IMR-90 (cell line): ENCODE results near the gene CTNNA2. TPM values are rescaled to one million over a fixed set of nuclear protein-coding genes. Genes with fewer than 3 reads are reported as not detected.
A peak's percentile ranks its signal among the peaks of the same experiment; 100 is the strongest.

ENCODE experiments used
- ATAC-seq: fragments of 200-7000 bp; cut with Tn5 transposase; 2 replicates; pipeline ENCODE4 v1.9.1; 2020; ENCODE audit warnings: low read depth, mild to moderate bottlenecking, moderate library complexity
- BruUV-seq: library from RNA; stranded (reverse); fragments of 400-500 nt; replicated peaks from 2 replicates; lab custom pipeline; 2021; lab: Mats Ljungman, UMichigan
- CTCF ChIA-PET: fragments of 300-600 bp; formaldehyde crosslinking; extraction: SDS; loops from one replicate; lab custom pipeline; 2021; ENCODE audit warnings: antibody characterized with exemption; lab: Yijun Ruan, JAX
- POLR2A ChIA-PET: fragments of 300-600 bp; sonication (Branson Sonifier 250); formaldehyde crosslinking; loops from one replicate; lab custom pipeline; 2022; ENCODE audit warnings: antibody characterized with exemption; ENCODE audit not compliant: unreplicated experiment; lab: Charles Lee
- DNase-seq: peaks from one replicate; pipeline ENCODE4 v3.0.0; 2013
- H2AFZ ChIP-seq: replicated peaks from 2 replicates; pipeline ENCODE3; 2013; ENCODE audit warnings: low read length, mild to moderate bottlenecking; ENCODE audit not compliant: poor library complexity
- H2AK5ac ChIP-seq: 2 replicates; pipeline ENCODE4 v1.6.1; 2013; ENCODE audit warnings: low read depth, low read length, inconsistent platforms
- H2AK9ac ChIP-seq: replicated peaks from 2 replicates; pipeline ENCODE3; 2013; ENCODE audit warnings: mild to moderate bottlenecking, low read depth, low read length, moderate library complexity; ENCODE audit not compliant: poor library complexity
- H2BK120ac ChIP-seq: 2 replicates; pipeline ENCODE4 v1.6.1; 2013; ENCODE audit warnings: low read depth, low read length, inconsistent platforms
- H2BK15ac ChIP-seq: 3 replicates; pipeline ENCODE4 v1.6.1; 2013; ENCODE audit warnings: low read depth, low read length, inconsistent platforms
- H2BK20ac ChIP-seq: 2 replicates; pipeline ENCODE4 v1.6.1; 2013; ENCODE audit warnings: low read depth, mild to moderate bottlenecking, inconsistent platforms, low read length, moderate library complexity
- H2BK5ac ChIP-seq: 2 replicates; pipeline ENCODE4 v1.6.1; 2013; ENCODE audit warnings: mild to moderate bottlenecking, low read depth, low read length, inconsistent platforms; ENCODE audit not compliant: poor library complexity, severe bottlenecking
- H3K14ac ChIP-seq: replicated peaks from 2 replicates; pipeline ENCODE4 v1.6.1; 2013; ENCODE audit warnings: low read depth, low read length, inconsistent platforms
- H3K18ac ChIP-seq: 2 replicates; pipeline ENCODE4 v1.6.1; 2013; ENCODE audit warnings: low read depth, low read length, control low read depth
- H3K23ac ChIP-seq: 2 replicates; pipeline ENCODE4 v1.6.1; 2013; ENCODE audit warnings: low read depth, low read length, inconsistent platforms
- H3K27ac ChIP-seq: 2 replicates; pipeline ENCODE4 v1.5.1; 2013; ENCODE audit warnings: mild to moderate bottlenecking, control low read depth, low read length; ENCODE audit not compliant: insufficient read depth
- H3K27me3 ChIP-seq: 2 replicates; pipeline ENCODE4 v1.6.1; 2013; ENCODE audit warnings: low read length; ENCODE audit not compliant: control insufficient read depth, insufficient read depth
- H3K36me3 ChIP-seq: 2 replicates; pipeline ENCODE4 v1.6.1; 2013; ENCODE audit warnings: low read length, mixed read lengths; ENCODE audit not compliant: control insufficient read depth, insufficient read depth
- H3K4ac ChIP-seq: 2 replicates; pipeline ENCODE4 v1.6.1; 2013; ENCODE audit warnings: low read depth, low read length, inconsistent platforms
- H3K4me1 ChIP-seq: 2 replicates; pipeline ENCODE4 v1.6.1; 2013; ENCODE audit warnings: low read length, mixed read lengths; ENCODE audit not compliant: control insufficient read depth, insufficient read depth
- H3K4me2 ChIP-seq: 2 replicates; pipeline ENCODE4 v1.6.1; 2013; ENCODE audit warnings: low read depth, mild to moderate bottlenecking, control low read depth, low read length, moderate library complexity
- H3K4me3 ChIP-seq: 2 replicates; pipeline ENCODE4 v1.5.1; 2013; ENCODE audit warnings: low read depth, mild to moderate bottlenecking, control low read depth, low read length, moderate library complexity; ENCODE audit not compliant: insufficient read depth
- H3K56ac ChIP-seq: 2 replicates; pipeline ENCODE4 v1.6.1; 2013; ENCODE audit warnings: low read length, inconsistent platforms; ENCODE audit not compliant: insufficient read depth; ENCODE audit errors: extremely low read depth
- H3K79me1 ChIP-seq, 2 experiments: 2 replicates each; pipeline ENCODE4 v1.6.1; 2013; ENCODE audit warnings: low read length in 2 of 2, inconsistent platforms in 1 of 2, low read depth in 1 of 2
- H3K9ac ChIP-seq: 2 replicates; pipeline ENCODE4 v1.6.1; 2013; ENCODE audit warnings: low read depth, low read length, control low read depth
- H3K9me1 ChIP-seq: 2 replicates; pipeline ENCODE4 v1.6.1; 2013; ENCODE audit warnings: low read length, inconsistent platforms; ENCODE audit not compliant: insufficient read depth
- H3K9me3 ChIP-seq: 2 replicates; pipeline ENCODE4 v1.6.1; 2013; ENCODE audit warnings: low read length; ENCODE audit not compliant: control insufficient read depth, insufficient read depth
- H4K20me1 ChIP-seq: 2 replicates; pipeline ENCODE4 v1.6.1; 2013; ENCODE audit warnings: low read length, inconsistent platforms; ENCODE audit not compliant: insufficient read depth
- H4K5ac ChIP-seq: 2 replicates; pipeline ENCODE4 v1.6.1; 2013; ENCODE audit warnings: mild to moderate bottlenecking, low read depth, low read length, control low read depth
- H4K8ac ChIP-seq, 2 experiments: 2 replicates each; pipeline ENCODE4 v1.6.1; 2013; ENCODE audit warnings: low read depth in 2 of 2, low read length in 2 of 2, control low read depth in 1 of 2, inconsistent platforms in 1 of 2
- H4K91ac ChIP-seq: 2 replicates; pipeline ENCODE4 v1.6.1; 2013; ENCODE audit warnings: low read depth, low read length, inconsistent platforms; ENCODE audit not compliant: insufficient read depth
- BHLHE40 ChIP-seq: fragments of 150-350 bp; IDR thresholded peaks from 2 replicates; pipeline ENCODE4 v1.6.1; 2016; ENCODE audit warnings: mild to moderate bottlenecking, low read depth, low read length
- CEBPB ChIP-seq: IDR thresholded peaks from 2 replicates; pipeline ENCODE4 v1.6.1; 2012; ENCODE audit warnings: low read depth, low read length, improper control_type of control experiment
- CHD1 ChIP-seq: IDR thresholded peaks from 2 replicates; pipeline ENCODE4 v1.6.1; 2012; ENCODE audit warnings: low read depth, low read length, improper control_type of control experiment
- CTCF ChIP-seq: conservative IDR thresholded peaks from 2 replicates; pipeline ENCODE4 v1.5.1; 2012; ENCODE audit warnings: mild to moderate bottlenecking, low read depth, low read length, improper control_type of control experiment
- ELK1 ChIP-seq: fragments of 150-350 bp; IDR thresholded peaks from 2 replicates; pipeline ENCODE4 v1.6.1; 2016; ENCODE audit warnings: low read depth, mild to moderate bottlenecking, low read length, moderate library complexity, borderline replicate concordance
- FOS ChIP-seq: fragments of 150-350 bp; IDR thresholded peaks from 2 replicates; pipeline ENCODE4 v1.6.1; 2016; ENCODE audit warnings: low read depth, low read length
- MAFK ChIP-seq: IDR thresholded peaks from 2 replicates; pipeline ENCODE4 v1.6.1; 2012; ENCODE audit warnings: low read depth, low read length, improper control_type of control experiment
- MAZ ChIP-seq: IDR thresholded peaks from 2 replicates; pipeline ENCODE4 v1.6.1; 2012; ENCODE audit warnings: low read depth, mild to moderate bottlenecking, low read length, improper control_type of control experiment, moderate library complexity, borderline replicate concordance
- MXI1 ChIP-seq: IDR thresholded peaks from 2 replicates; pipeline ENCODE4 v1.6.1; 2012; ENCODE audit warnings: low read depth, mild to moderate bottlenecking, low read length, moderate library complexity, borderline replicate concordance
- NFE2L2 ChIP-seq: fragments of 150-350 bp; IDR thresholded peaks from 2 replicates; pipeline ENCODE4 v1.6.1; 2016; ENCODE audit warnings: low read depth, mild to moderate bottlenecking, low read length
- POLR2A ChIP-seq: IDR thresholded peaks from 2 replicates; pipeline ENCODE4 v1.6.1; 2012; ENCODE audit warnings: mild to moderate bottlenecking, low read depth, low read length
- RAD21 ChIP-seq: IDR thresholded peaks from 2 replicates; pipeline ENCODE4 v1.6.1; 2012; ENCODE audit warnings: low read length, improper control_type of control experiment
- RCOR1 ChIP-seq: IDR thresholded peaks from 2 replicates; pipeline ENCODE4 v1.6.1; 2012; ENCODE audit warnings: mild to moderate bottlenecking, low read length, improper control_type of control experiment; ENCODE audit not compliant: insufficient replicate concordance
- RFX5 ChIP-seq: IDR thresholded peaks from 2 replicates; pipeline ENCODE4 v1.8.0; 2012; ENCODE audit warnings: low read depth, mild to moderate bottlenecking, low read length, moderate library complexity
- SMC3 ChIP-seq: fragments of 150-350 bp; IDR thresholded peaks from 2 replicates; pipeline ENCODE4 v1.6.1; 2016; ENCODE audit warnings: low read depth, mild to moderate bottlenecking, antibody characterized with exemption, low read length, moderate library complexity
- USF2 ChIP-seq: fragments of 150-350 bp; IDR thresholded peaks from 2 replicates; pipeline ENCODE4 v1.6.1; 2017; ENCODE audit warnings: mild to moderate bottlenecking, antibody characterized with exemption, low read length, low read depth
- WGBS, 2 experiments: methylation state at CpG; one replicate each; pipeline versions ENCODE4 v1.1.5 to v1.1.7; 2013; ENCODE audit warnings: missing lambda C conversion rate in 2 of 2; ENCODE audit not compliant: insufficient read length in 1 of 2; ENCODE audit errors: extremely low coverage in 2 of 2; 5-methylcytosine and 5-hydroxymethylcytosine counted together
- dilution Hi-C: fragments of 300-500 bp; cut with HindIII; formaldehyde crosslinking; loops from one replicate; pipeline ENCODE4 v1.14.3; 2018; ENCODE audit warnings: low sequenced_read_pairs; ENCODE audit not compliant: unreplicated experiment
- in situ Hi-C: fragments of 300-500 bp; cut with MboI; formaldehyde crosslinking; loops from 3 replicates; pipeline ENCODE4 v1.14.3; 2019; ENCODE audit warnings: low sequenced_read_pairs, inconsistent platforms, mixed read lengths
- intact Hi-C: fragments of 100-400 bp; cut with micrococcal nuclease; formaldehyde crosslinking; loops from 2 replicates; pipeline ENCODE4 v1.10.0; 2022
- polyA plus RNA-seq, 3 experiments: library from polyadenylated mRNA; depleted of rRNA; stranded (reverse); fragments of >200 nt; gene quantifications; 2 replicates each; pipeline ENCODE4 v1.2.3, GENCODE V29; 2012; ENCODE audit warnings: low replicate concordance in 1 of 3
- total RNA-seq: library from RNA; depleted of rRNA; stranded (reverse); fragments of >200 nt; gene quantifications from 2 replicates; pipeline ENCODE4 v1.2.3, GENCODE V29; 2012

CTNNA2 gene
- total and polyA plus RNA-seq, 2 of the 4 experiments (the other 2 are of a cell fraction) = not detected

GRCh38 chr2:80392441-80392840, 879.6 kb downstream of the CTNNA2 start:
- intact Hi-C loops = no loop called here
- no peak for ATAC-seq
- dilution Hi-C loops = no loop called here

More at GRCh38 chr2:80392441-80392840, 879.6 kb downstream of the CTNNA2 start:
- no peaks in the 10 kb centered on the region for H3K79me1 ChIP-seq
- H4K8ac ChIP-seq = no peak overlapping the region
- H2AFZ ChIP-seq = no peak overlapping the region
- no peak overlapping the region for H3K14ac ChIP-seq
- no peak overlapping the region for H3K27ac ChIP-seq
- no peak overlapping the region for H3K4ac ChIP-seq
- H3K9me3 ChIP-seq = no peaks in the 10 kb centered on the region
- H3K4me2 ChIP-seq = no peak overlapping the region
- H2BK20ac ChIP-seq = no peak overlapping the region
- ChIA-PET CTCF (no interaction called here), POLR2A (no interaction called here)
- no peaks in the 10 kb centered on the region for H3K4me1 ChIP-seq
- TF ChIP-seq CTCF (no peak), MAZ (no peak), SMC3 (no peak), NFE2L2 (no peak), FOS (no peak), BHLHE40 (no peak), RFX5 (no peak), MXI1 (no peak), USF2 (no peak), ELK1 (no peak), POLR2A (no peak), RCOR1 (no peak), CHD1 (no peak), RAD21 (no peak), MAFK (no peak), CEBPB (no peak)
- H4K91ac ChIP-seq = no peak overlapping the region
- no peak overlapping the region for H3K4me3 ChIP-seq
- DNase-seq = peak; percentile 26
- no peak overlapping the region for H2BK15ac ChIP-seq
- H2AK5ac ChIP-seq = no peak overlapping the region
- H3K56ac ChIP-seq = no peak overlapping the region
- no peak overlapping the region for H2BK120ac ChIP-seq
- WGBS, 2 experiments = no CpG with 5 or more reads among the region's 2 CpGs
- no peaks in the 10 kb centered on the region for H3K36me3 ChIP-seq
- no peak overlapping the region for H3K9ac ChIP-seq
- no peaks in the 10 kb centered on the region for H3K9me1 ChIP-seq
- H4K5ac ChIP-seq = no peak overlapping the region
- no peak overlapping the region for H3K18ac ChIP-seq
- in situ Hi-C loops = no loop called here
- no peaks in the 10 kb centered on the region for H4K20me1 ChIP-seq
- no peak overlapping the region for H2BK5ac ChIP-seq
- H3K23ac ChIP-seq = no peak overlapping the region
- H2AK9ac ChIP-seq = no peak overlapping the region
- H3K27me3 ChIP-seq = no peaks in the 10 kb centered on the region
- BruUV-seq = no TSS peak
